ENCODE measurements around the gene CCDC68. TPM values are rescaled to one million over a fixed set of nuclear protein-coding genes. Genes with fewer than 3 reads are reported as not detected.

Gene CCDC68
- total RNA-seq, 1 experiment from 2014 or later: 16.0 TPM

- no peak for DNase-seq
- BruUV-seq (replicated peaks): no TSS peak
- no peaks in the 10 kb centered on the region for H3K27me3 Mint-ChIP-seq (ENCODE audit: unreplicated experiment)
- H3K27ac Mint-ChIP-seq (ENCODE audit: unreplicated experiment): no peak overlapping the region
- CTCF ChIA-PET: no interaction called here
- TF ChIP-seq, protein P1, sequence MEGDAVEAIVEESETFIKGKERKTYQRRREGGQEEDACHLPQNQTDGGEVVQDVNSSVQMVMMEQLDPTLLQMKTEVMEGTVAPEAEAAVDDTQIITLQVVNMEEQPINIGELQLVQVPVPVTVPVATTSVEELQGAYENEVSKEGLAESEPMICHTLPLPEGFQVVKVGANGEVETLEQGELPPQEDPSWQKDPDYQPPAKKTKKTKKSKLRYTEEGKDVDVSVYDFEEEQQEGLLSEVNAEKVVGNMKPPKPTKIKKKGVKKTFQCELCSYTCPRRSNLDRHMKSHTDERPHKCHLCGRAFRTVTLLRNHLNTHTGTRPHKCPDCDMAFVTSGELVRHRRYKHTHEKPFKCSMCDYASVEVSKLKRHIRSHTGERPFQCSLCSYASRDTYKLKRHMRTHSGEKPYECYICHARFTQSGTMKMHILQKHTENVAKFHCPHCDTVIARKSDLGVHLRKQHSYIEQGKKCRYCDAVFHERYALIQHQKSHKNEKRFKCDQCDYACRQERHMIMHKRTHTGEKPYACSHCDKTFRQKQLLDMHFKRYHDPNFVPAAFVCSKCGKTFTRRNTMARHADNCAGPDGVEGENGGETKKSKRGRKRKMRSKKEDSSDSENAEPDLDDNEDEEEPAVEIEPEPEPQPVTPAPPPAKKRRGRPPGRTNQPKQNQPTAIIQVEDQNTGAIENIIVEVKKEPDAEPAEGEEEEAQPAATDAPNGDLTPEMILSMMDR (IDR thresholded peaks at IDR 0.05; ENCODE audit: unreplicated experiment): no peak
- peaks cover 26% of the 10 kb centered on the region for H3K4me1 Mint-ChIP-seq (ENCODE audit: low read depth, unreplicated experiment)
- H3K36me3 Mint-ChIP-seq (ENCODE audit: insufficient read depth, unreplicated experiment): no peaks in the 10 kb centered on the region
- no peak overlapping the region for H3K4me3 Mint-ChIP-seq (ENCODE audit: low read depth, unreplicated experiment)
- intact Hi-C loops (cut with micrococcal nuclease; ENCODE audit: unreplicated experiment): no loop called here
- H3K9me3 Mint-ChIP-seq (ENCODE audit: low read depth, unreplicated experiment): no peaks in the 10 kb centered on the region
Observed at GRCh38 chr18:54875063-54875462, 84.2 kb downstream of the CCDC68 start.

DNA sequence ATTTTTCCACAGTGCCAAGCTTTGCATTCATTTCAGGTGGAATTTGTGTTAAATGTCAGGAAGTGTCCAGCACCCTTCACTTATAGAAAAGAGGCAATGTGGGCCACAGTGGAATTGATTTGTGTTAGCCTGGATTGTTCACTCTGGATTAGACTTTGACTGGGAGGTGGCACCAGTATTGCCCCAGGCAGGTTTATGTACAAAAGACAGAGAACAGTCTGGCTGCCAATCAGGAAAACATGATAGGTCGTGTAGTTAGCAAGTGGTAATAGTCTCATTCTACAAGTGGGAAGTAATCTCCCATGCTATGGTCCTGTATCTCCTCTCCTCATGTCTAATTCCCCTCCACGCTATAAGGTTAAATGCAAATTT is 85.4 kb downstream of the CCDC68 start:
- DNase-seq: peak; percentile 44
- BruUV-seq (replicated peaks): no TSS peak
- peaks cover 26% of the 10 kb centered on the region for H3K4me1 Mint-ChIP-seq (ENCODE audit: low read depth, unreplicated experiment)
- no peaks in the 10 kb centered on the region for H3K9me3 Mint-ChIP-seq (ENCODE audit: low read depth, unreplicated experiment)
- intact Hi-C loops (cut with micrococcal nuclease; ENCODE audit: unreplicated experiment): loop anchor here (5.0 kb wide), 1 partner anchor 73 kb away; no protein-coding TSS in a partner anchor
- H3K4me3 Mint-ChIP-seq (ENCODE audit: low read depth, unreplicated experiment): peak overlapping the region; percentile 3
- no peaks in the 10 kb centered on the region for H3K36me3 Mint-ChIP-seq (ENCODE audit: insufficient read depth, unreplicated experiment)
- CTCF ChIA-PET: interaction anchor here (0.6 to 1.4 kb wide), 7 partner anchors 16 to 1725 kb away, joined by 3 to 5 read pairs (median 3); no protein-coding TSS in a partner anchor
- no peaks in the 10 kb centered on the region for H3K27me3 Mint-ChIP-seq (ENCODE audit: unreplicated experiment)
- peak overlapping the region; percentile 72 for H3K27ac Mint-ChIP-seq (ENCODE audit: unreplicated experiment)
- TF ChIP-seq, protein P1 (IDR thresholded peaks at IDR 0.05; ENCODE audit: unreplicated experiment): no peak

GRCh38 chr18:54872681-54873080 is 86.6 kb downstream of the CCDC68 start:
- peak overlapping the region; percentile 72 for H3K27ac Mint-ChIP-seq (ENCODE audit: unreplicated experiment)
- no peak for DNase-seq
- no peaks in the 10 kb centered on the region for H3K36me3 Mint-ChIP-seq (ENCODE audit: insufficient read depth, unreplicated experiment)
- TF ChIP-seq, protein P1 (IDR thresholded peaks at IDR 0.05; ENCODE audit: unreplicated experiment): no peak
- CTCF ChIA-PET: interaction anchor here (0.7 to 1.4 kb wide), 4 partner anchors 13 to 21 kb away, joined by 3 to 4 read pairs (median 3); no protein-coding TSS in a partner anchor
- H3K4me3 Mint-ChIP-seq (ENCODE audit: low read depth, unreplicated experiment): no peak overlapping the region
- H3K9me3 Mint-ChIP-seq (ENCODE audit: low read depth, unreplicated experiment): peaks cover 3% of the 10 kb centered on the region
- intact Hi-C loops (cut with micrococcal nuclease; ENCODE audit: unreplicated experiment): loop anchor here (5.0 kb wide), 1 partner anchor 75 kb away; no protein-coding TSS in a partner anchor
- no TSS peak for BruUV-seq (replicated peaks)
- no peaks in the 10 kb centered on the region for H3K27me3 Mint-ChIP-seq (ENCODE audit: unreplicated experiment)
- peaks cover 26% of the 10 kb centered on the region for H3K4me1 Mint-ChIP-seq (ENCODE audit: low read depth, unreplicated experiment)

DNA sequence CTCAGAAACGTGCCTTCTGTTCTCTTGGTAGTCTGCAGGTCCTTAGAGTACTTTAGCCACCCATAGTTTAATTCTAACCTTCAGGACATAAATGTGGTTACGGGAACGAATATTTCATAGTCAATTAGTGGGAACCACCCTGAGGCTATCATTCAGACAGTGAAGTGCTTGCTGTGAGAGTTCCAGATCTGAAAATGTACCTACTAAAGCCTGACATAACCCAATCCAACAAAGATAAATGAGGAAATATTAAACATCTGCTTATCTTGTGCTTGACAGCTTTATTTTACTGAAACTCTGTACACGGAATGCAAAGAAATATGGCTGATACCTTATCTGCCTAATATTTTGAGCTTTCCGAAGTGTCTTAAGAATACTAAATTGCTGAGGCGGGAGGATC is 88.0 kb downstream of the CCDC68 start:
- Mint-ChIP-seq H3K4me1 (ENCODE audit: low read depth, unreplicated experiment) (peaks cover 26% of the 10 kb centered on the region), H3K9me3 (ENCODE audit: low read depth, unreplicated experiment) (peaks cover 3% of the 10 kb centered on the region), H3K27me3 (ENCODE audit: unreplicated experiment) (no peaks in the 10 kb centered on the region), H3K4me3 (ENCODE audit: low read depth, unreplicated experiment) (no peak overlapping the region), H3K36me3 (ENCODE audit: insufficient read depth, unreplicated experiment) (no peaks in the 10 kb centered on the region), H3K27ac (ENCODE audit: unreplicated experiment) (no peak overlapping the region)
- DNase-seq: no peak
- intact Hi-C loops (cut with micrococcal nuclease; ENCODE audit: unreplicated experiment): loop anchor here (5.0 kb wide), 1 partner anchor 76 kb away; no protein-coding TSS in a partner anchor
- TF ChIP-seq, protein P1 (IDR thresholded peaks at IDR 0.05; ENCODE audit: unreplicated experiment): no peak
- BruUV-seq (replicated peaks): no TSS peak
- CTCF ChIA-PET: interaction anchor here (0.7 kb wide), 1 partner anchor 192 kb away, joined by 3 read pairs; no protein-coding TSS in a partner anchor
